Measurements from ENCODE around the gene ANKRD13B.

ANKRD13B gene

GRCh38 chr17:29597361-29598172 lies 4.6 kb downstream of the ANKRD13B start:
- peaks cover 11% of the 10 kb centered on the region for H3K4me1 ChIP-seq (ENCODE audit: control insufficient read depth, insufficient read depth, low read length, unreplicated experiment)
- H3K27me3 ChIP-seq (ENCODE audit: insufficient read depth, low read length), result no peaks in the 10 kb centered on the region
- no peak overlapping the region for H2AFZ ChIP-seq (ENCODE audit: low read length, unreplicated experiment)
- H3K4me3 ChIP-seq (ENCODE audit: low read depth, low read length), result no peak overlapping the region
- no peaks in the 10 kb centered on the region for H3K79me2 ChIP-seq (ENCODE audit: control insufficient read depth, insufficient read depth, low read length, unreplicated experiment)
- H3K36me3 ChIP-seq (ENCODE audit: insufficient read depth, low read length), result no peaks in the 10 kb centered on the region
- no peak overlapping the region for H3K27ac ChIP-seq (ENCODE audit: low read depth, low read length)

GRCh38 chr17:29603109-29603674 lies 10.3 kb downstream of the ANKRD13B start:
- Histone ChIP-seq H3K4me1 (ENCODE audit: control insufficient read depth, insufficient read depth, low read length, unreplicated experiment) (no peaks in the 10 kb centered on the region), H2AFZ (ENCODE audit: low read length, unreplicated experiment) (no peak overlapping the region), H3K4me3 (ENCODE audit: low read depth, low read length) (no peak overlapping the region), H3K27ac (ENCODE audit: low read depth, low read length) (no peak overlapping the region), H3K79me2 (ENCODE audit: control insufficient read depth, insufficient read depth, low read length, unreplicated experiment) (no peaks in the 10 kb centered on the region), H3K36me3 (ENCODE audit: insufficient read depth, low read length) (no peaks in the 10 kb centered on the region), H3K27me3 (ENCODE audit: insufficient read depth, low read length) (no peaks in the 10 kb centered on the region)

DNA sequence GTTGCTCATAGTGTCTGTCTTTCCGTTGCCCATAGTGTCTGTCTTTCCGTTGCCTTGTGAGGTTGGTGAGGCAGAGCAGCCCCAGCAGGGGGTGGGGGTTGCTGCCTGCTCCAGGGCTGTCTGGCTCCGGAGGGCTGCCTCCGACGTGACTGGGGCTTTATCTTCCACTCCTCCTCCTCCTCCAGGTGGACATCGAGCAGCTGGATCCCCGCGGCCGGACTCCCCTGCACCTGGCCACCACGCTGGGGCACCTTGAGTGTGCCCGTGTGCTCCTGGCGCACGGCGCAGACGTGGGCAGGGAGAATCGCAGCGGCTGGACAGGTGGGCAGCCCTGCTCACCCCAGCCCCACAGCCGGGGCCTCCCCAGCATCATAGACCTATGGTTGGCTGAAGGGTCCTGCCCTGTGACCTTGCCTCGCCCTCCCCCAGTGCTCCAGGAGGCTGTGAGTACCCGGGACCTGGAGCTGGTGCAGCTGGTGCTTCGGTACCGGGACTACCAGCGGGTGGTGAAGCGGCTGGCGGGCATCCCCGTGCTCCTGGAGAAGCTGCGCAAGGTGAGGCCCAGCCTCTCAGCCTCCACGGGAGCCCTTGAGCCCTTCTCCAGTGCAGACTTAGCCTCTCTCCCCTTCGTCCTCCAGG lies 14.7 kb downstream of the ANKRD13B start:
- Histone ChIP-seq H3K27ac (ENCODE audit: low read depth, low read length) (no peak overlapping the region), H3K79me2 (ENCODE audit: control insufficient read depth, insufficient read depth, low read length, unreplicated experiment) (no peaks in the 10 kb centered on the region)

DNA sequence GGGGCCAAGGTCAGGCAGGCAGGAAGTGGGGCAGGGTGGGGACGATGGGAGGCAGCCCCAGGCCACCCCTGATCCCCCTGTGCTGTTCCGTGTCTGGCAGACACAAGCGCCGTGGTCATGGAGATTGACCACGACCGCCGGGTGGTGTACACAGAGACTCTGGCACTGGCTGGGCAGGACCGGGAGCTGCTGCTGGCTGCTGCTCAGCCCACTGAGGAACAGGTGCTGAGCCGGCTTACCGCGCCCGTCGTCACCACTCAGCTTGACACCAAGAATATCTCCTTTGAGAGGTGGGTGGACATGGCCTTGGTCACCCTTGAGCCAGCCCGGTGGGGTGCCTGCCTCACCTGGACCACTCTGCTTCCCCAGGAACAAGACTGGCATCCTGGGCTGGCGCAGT lies 16.1 kb downstream of the ANKRD13B start:
- Histone ChIP-seq H2AFZ (ENCODE audit: low read length, unreplicated experiment) (no peak overlapping the region), H3K36me3 (ENCODE audit: insufficient read depth, low read length) (no peaks in the 10 kb centered on the region), H3K4me3 (ENCODE audit: low read depth, low read length) (no peak overlapping the region), H3K27me3 (ENCODE audit: insufficient read depth, low read length) (no peaks in the 10 kb centered on the region), H3K4me1 (ENCODE audit: control insufficient read depth, insufficient read depth, low read length, unreplicated experiment) (peaks cover 5% of the 10 kb centered on the region), H3K79me2 (ENCODE audit: control insufficient read depth, insufficient read depth, low read length, unreplicated experiment) (no peaks in the 10 kb centered on the region), H3K27ac (ENCODE audit: low read depth, low read length) (no peak overlapping the region)

More for the DNA sequence above, 14.7 kb downstream of the ANKRD13B start:
- Histone ChIP-seq H3K36me3 (ENCODE audit: insufficient read depth, low read length) (no peaks in the 10 kb centered on the region), H3K27me3 (ENCODE audit: insufficient read depth, low read length) (no peaks in the 10 kb centered on the region), H3K4me1 (ENCODE audit: control insufficient read depth, insufficient read depth, low read length, unreplicated experiment) (no peaks in the 10 kb centered on the region), H3K4me3 (ENCODE audit: low read depth, low read length) (no peak overlapping the region), H2AFZ (ENCODE audit: low read length, unreplicated experiment) (no peak overlapping the region)

DNA sequence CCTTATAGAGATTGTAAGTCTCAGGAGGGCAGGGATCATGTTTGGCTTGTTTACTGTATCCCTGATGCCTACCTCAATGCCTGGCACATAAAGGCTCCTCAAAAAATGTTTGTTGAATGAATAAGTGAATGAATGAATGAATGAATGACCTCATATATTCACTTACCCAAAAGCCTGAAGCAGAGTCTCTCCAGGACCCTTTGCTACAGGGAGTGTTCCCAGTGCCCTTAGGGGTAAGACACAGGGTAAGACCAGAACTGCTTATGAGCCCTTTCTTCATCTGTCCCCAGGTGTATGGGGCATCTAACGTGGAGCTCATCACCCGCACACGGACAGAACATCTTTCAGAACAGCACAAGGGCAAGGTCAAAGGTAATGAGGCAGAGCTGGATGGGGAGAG lies 17.5 kb downstream of the ANKRD13B start:
- H3K27ac ChIP-seq (ENCODE audit: low read depth, low read length), result no peak overlapping the region
- no peaks in the 10 kb centered on the region for H3K79me2 ChIP-seq (ENCODE audit: control insufficient read depth, insufficient read depth, low read length, unreplicated experiment)
- no peaks in the 10 kb centered on the region for H3K36me3 ChIP-seq (ENCODE audit: insufficient read depth, low read length)
- peaks cover 5% of the 10 kb centered on the region for H3K4me1 ChIP-seq (ENCODE audit: control insufficient read depth, insufficient read depth, low read length, unreplicated experiment)
- H3K27me3 ChIP-seq (ENCODE audit: insufficient read depth, low read length), result no peaks in the 10 kb centered on the region
- no peak overlapping the region for H3K4me3 ChIP-seq (ENCODE audit: low read depth, low read length)
- no peak overlapping the region for H2AFZ ChIP-seq (ENCODE audit: low read length, unreplicated experiment)

DNA sequence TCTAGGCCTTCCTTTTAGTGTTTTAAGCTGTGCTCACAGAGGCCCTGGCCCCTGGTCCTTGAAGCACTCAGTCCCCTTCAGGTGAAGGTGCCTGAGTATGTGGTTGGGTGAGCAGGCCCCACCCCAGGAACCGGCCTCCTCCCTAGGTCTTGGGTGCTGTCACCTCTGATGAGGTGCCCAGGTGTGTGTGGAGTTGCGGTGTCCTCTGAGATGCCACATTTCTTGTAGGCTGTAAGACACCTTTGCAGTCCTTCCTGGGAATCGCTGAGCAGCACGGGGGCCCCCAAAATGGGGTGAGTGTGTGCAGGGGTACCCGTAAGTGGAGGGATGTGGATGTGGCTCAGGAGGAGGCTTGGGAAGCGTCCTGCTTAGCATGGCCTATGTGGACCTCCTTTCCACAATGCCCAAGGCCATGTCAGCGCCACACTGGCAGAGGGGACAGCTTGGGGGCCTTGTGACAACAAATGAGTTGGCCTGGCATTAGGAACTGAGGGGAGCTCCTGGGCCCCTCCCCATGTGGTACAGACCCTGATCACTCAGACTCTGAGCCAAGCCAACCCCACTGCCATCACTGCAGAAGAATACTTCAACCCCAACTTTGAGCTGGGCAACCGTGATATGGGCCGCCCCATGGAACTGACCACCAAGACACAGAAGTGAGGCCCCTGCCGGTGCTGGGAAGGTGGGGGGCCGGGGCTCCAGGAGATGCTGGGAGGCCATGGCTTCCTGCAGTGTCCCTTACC lies 18.6 kb downstream of the ANKRD13B start:
- Histone ChIP-seq H3K36me3 (ENCODE audit: insufficient read depth, low read length) (no peaks in the 10 kb centered on the region), H2AFZ (ENCODE audit: low read length, unreplicated experiment) (no peak overlapping the region), H3K4me3 (ENCODE audit: low read depth, low read length) (no peak overlapping the region), H3K4me1 (ENCODE audit: control insufficient read depth, insufficient read depth, low read length, unreplicated experiment) (peaks cover 10% of the 10 kb centered on the region), H3K27me3 (ENCODE audit: insufficient read depth, low read length) (peaks cover 6% of the 10 kb centered on the region), H3K79me2 (ENCODE audit: control insufficient read depth, insufficient read depth, low read length, unreplicated experiment) (no peaks in the 10 kb centered on the region), H3K27ac (ENCODE audit: low read depth, low read length) (no peak overlapping the region)

DNA sequence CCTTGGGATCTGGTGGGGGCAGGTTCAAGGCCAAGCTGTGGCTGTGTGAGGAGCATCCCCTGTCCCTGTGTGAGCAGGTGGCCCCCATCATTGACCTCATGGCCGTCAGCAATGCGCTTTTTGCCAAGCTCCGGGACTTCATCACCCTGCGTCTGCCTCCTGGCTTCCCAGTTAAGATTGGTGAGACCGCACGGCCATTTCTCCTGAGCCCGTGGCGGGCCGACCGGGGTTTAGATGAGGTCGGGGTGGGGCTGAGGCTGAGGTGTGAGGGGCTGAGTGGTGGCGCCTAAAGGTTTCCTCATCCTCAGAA lies 19.1 kb downstream of the ANKRD13B start:
- H3K4me1 ChIP-seq (ENCODE audit: control insufficient read depth, insufficient read depth, low read length, unreplicated experiment), result peaks cover 10% of the 10 kb centered on the region
- no peak overlapping the region for H3K27ac ChIP-seq (ENCODE audit: low read depth, low read length)
- H3K36me3 ChIP-seq (ENCODE audit: insufficient read depth, low read length), result no peaks in the 10 kb centered on the region
- H3K27me3 ChIP-seq (ENCODE audit: insufficient read depth, low read length), result peaks cover 11% of the 10 kb centered on the region
- H3K79me2 ChIP-seq (ENCODE audit: control insufficient read depth, insufficient read depth, low read length, unreplicated experiment), result no peaks in the 10 kb centered on the region
- H2AFZ ChIP-seq (ENCODE audit: low read length, unreplicated experiment), result no peak overlapping the region
- no peak overlapping the region for H3K4me3 ChIP-seq (ENCODE audit: low read depth, low read length)

DNA sequence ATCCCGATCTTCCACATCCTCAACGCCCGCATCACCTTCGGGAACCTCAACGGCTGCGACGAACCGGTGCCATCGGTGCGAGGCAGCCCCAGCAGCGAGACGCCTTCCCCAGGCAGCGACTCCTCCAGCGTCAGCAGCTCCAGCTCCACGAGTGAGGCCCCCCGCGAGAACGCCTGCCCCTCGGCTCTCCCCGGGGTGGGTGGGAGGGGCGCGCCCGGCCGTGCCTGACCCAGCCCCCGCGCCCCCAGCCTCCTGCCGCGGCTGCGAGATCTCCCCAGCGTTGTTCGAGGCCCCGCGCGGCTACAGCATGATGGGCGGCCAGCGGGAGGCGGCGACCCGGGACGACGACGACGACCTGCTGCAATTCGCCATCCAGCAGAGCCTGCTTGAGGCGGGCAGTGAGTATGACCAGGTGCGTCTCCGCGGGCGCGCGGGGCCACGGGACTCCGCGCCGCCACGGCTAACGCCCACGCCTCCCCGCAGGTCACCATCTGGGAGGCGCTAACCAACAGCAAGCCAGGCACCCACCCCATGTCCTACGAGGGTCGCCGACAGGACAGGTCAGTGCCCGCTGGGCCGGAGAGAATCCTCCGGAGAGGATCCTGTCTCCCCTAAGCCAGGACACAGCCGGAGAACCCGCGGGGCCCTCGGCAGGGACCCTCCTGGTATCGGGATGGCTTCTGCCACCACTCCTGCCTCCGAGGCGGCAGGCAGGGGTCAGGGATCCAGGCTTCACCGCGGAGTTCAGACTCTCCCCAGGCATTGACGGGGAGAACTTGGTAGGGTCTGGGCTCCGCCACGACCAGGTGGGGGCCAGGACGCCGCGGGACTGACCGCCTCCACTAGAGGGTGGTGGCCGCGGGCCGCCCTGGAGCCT lies 19.7 kb downstream of the ANKRD13B start:
- Histone ChIP-seq H3K27me3 (ENCODE audit: insufficient read depth, low read length) (peaks cover 13% of the 10 kb centered on the region), H3K79me2 (ENCODE audit: control insufficient read depth, insufficient read depth, low read length, unreplicated experiment) (no peaks in the 10 kb centered on the region), H3K4me3 (ENCODE audit: low read depth, low read length) (peak overlapping the region; percentile 71)

GRCh38 chr17:29613352-29613837 lies 20.5 kb downstream of the ANKRD13B start:
- Histone ChIP-seq H3K4me3 (ENCODE audit: low read depth, low read length) (peak overlapping the region; percentile 71), H3K4me1 (ENCODE audit: control insufficient read depth, insufficient read depth, low read length, unreplicated experiment) (peaks cover 10% of the 10 kb centered on the region)

More for the DNA sequence above, 19.7 kb downstream of the ANKRD13B start:
- Histone ChIP-seq H3K4me1 (ENCODE audit: control insufficient read depth, insufficient read depth, low read length, unreplicated experiment) (peaks cover 10% of the 10 kb centered on the region), H3K27ac (ENCODE audit: low read depth, low read length) (no peak overlapping the region), H3K36me3 (ENCODE audit: insufficient read depth, low read length) (no peaks in the 10 kb centered on the region), H2AFZ (ENCODE audit: low read length, unreplicated experiment) (no peak overlapping the region)

DNA sequence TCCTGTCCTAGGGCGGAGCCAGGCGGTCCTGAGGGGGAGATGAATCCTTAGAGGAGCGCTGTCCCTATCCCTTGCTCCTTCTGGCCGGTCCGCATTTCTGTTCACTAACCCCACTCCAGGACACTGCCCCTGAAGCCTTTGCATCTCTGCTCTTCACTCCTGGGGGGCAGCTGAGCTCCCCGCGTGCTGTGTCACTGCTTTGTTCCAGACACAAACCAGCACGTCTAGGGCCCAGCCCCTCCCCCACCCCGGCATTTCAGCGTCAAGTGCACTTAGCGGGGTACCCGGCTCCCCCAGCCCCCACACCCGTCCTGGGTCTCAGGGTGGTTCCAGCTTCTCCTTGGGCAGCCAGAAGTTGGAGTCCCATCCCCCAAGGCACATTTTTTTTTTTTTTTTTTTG lies 20.9 kb downstream of the ANKRD13B start:
- H3K4me3 ChIP-seq (ENCODE audit: low read depth, low read length), result peak overlapping the region; percentile 71
- H3K4me1 ChIP-seq (ENCODE audit: control insufficient read depth, insufficient read depth, low read length, unreplicated experiment), result peaks cover 10% of the 10 kb centered on the region

More at GRCh38 chr17:29613352-29613837, 20.5 kb downstream of the ANKRD13B start:
- Histone ChIP-seq H3K79me2 (ENCODE audit: control insufficient read depth, insufficient read depth, low read length, unreplicated experiment) (no peaks in the 10 kb centered on the region), H3K27ac (ENCODE audit: low read depth, low read length) (no peak overlapping the region), H2AFZ (ENCODE audit: low read length, unreplicated experiment) (peak overlapping the region; percentile 29), H3K36me3 (ENCODE audit: insufficient read depth, low read length) (no peaks in the 10 kb centered on the region), H3K27me3 (ENCODE audit: insufficient read depth, low read length) (peaks cover 13% of the 10 kb centered on the region)

More for the DNA sequence above, 20.9 kb downstream of the ANKRD13B start:
- peak overlapping the region; percentile 29 for H2AFZ ChIP-seq (ENCODE audit: low read length, unreplicated experiment)
- H3K27me3 ChIP-seq (ENCODE audit: insufficient read depth, low read length), result peaks cover 13% of the 10 kb centered on the region
- H3K79me2 ChIP-seq (ENCODE audit: control insufficient read depth, insufficient read depth, low read length, unreplicated experiment), result no peaks in the 10 kb centered on the region
- H3K27ac ChIP-seq (ENCODE audit: low read depth, low read length), result no peak overlapping the region
- no peaks in the 10 kb centered on the region for H3K36me3 ChIP-seq (ENCODE audit: insufficient read depth, low read length)
